Nucleus accumbens (tissue), 56 donors: ENCODE measurements around the gene AOPEP.
A peak's percentile ranks its signal among the peaks of the same experiment; 100 is the strongest.
"Not testable (repeated sequence)": the region's sequence is repeated elsewhere in the genome, so short reads cannot be mapped to it uniquely, and the experiment has no call there.

ENCODE experiments used
- DNase-seq, 56 donors: peaks; one replicate each; lab custom pipeline; 2025; lab: John Stamatoyannopoulos, UW

AOPEP gene

GRCh38 chr9:95020644-95021043 lies 294.1 kb downstream of the AOPEP start:
- not testable (repeated sequence) for DNase-seq

GRCh38 chr9:95021166-95021886 lies 294.8 kb downstream of the AOPEP start:
- DNase-seq = no peak

- DNase-seq = no peak
Observed at GRCh38 chr9:95022657-95023056, 296.2 kb downstream of the AOPEP start.

- DNase-seq = peak in 1 of 56 donors; percentile 55
Observed at GRCh38 chr9:95023217-95024003, 296.9 kb downstream of the AOPEP start.

GRCh38 chr9:95024097-95024671 lies 297.7 kb downstream of the AOPEP start:
- DNase-seq = peak in 7 of 56 donors; percentile 17 to 60 (median 41)

- DNase-seq = peak in 14 of 56 donors; percentile 23 to 56 (median 36)
Observed at GRCh38 chr9:95025213-95026147, 299.0 kb downstream of the AOPEP start.

GRCh38 chr9:95026148-95026524 lies 299.6 kb downstream of the AOPEP start:
- no peak for DNase-seq

- DNase-seq = no peak
Observed at GRCh38 chr9:95027914-95028852, 301.7 kb downstream of the AOPEP start.

- DNase-seq = no peak
Observed at GRCh38 chr9:95028853-95029219, 302.3 kb downstream of the AOPEP start.

GRCh38 chr9:95029288-95029687 lies 302.8 kb downstream of the AOPEP start:
- DNase-seq = no peak

- DNase-seq = no peak
Observed at GRCh38 chr9:95029720-95030119, 303.2 kb downstream of the AOPEP start.

- DNase-seq = no peak
Observed at GRCh38 chr9:95030344-95030743, 303.8 kb downstream of the AOPEP start.

GRCh38 chr9:95030920-95031642 lies 304.6 kb downstream of the AOPEP start:
- DNase-seq = peak in 1 of 56 donors; percentile 63

- peak in 17 of 56 donors; percentile 33 to 63 (median 45) for DNase-seq
Observed at GRCh38 chr9:95031711-95032461, 305.4 kb downstream of the AOPEP start.

GRCh38 chr9:95032580-95033341 lies 306.3 kb downstream of the AOPEP start:
- DNase-seq = no peak

- DNase-seq = no peak
Observed at GRCh38 chr9:95035846-95036245, 309.3 kb downstream of the AOPEP start.

- DNase-seq = peak in 2 of 56 donors; percentile 17 to 19
Observed at GRCh38 chr9:95036676-95037075, 310.2 kb downstream of the AOPEP start.
